Measurements from ENCODE around the gene SIRT7. TPM values are rescaled to one million over a fixed set of nuclear protein-coding genes. Genes with fewer than 3 reads are reported as not detected.

SIRT7 gene, protein sequence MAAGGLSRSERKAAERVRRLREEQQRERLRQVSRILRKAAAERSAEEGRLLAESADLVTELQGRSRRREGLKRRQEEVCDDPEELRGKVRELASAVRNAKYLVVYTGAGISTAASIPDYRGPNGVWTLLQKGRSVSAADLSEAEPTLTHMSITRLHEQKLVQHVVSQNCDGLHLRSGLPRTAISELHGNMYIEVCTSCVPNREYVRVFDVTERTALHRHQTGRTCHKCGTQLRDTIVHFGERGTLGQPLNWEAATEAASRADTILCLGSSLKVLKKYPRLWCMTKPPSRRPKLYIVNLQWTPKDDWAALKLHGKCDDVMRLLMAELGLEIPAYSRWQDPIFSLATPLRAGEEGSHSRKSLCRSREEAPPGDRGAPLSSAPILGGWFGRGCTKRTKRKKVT
- total RNA-seq: 57.2 and 58.6 TPM in 2 replicates

DNA sequence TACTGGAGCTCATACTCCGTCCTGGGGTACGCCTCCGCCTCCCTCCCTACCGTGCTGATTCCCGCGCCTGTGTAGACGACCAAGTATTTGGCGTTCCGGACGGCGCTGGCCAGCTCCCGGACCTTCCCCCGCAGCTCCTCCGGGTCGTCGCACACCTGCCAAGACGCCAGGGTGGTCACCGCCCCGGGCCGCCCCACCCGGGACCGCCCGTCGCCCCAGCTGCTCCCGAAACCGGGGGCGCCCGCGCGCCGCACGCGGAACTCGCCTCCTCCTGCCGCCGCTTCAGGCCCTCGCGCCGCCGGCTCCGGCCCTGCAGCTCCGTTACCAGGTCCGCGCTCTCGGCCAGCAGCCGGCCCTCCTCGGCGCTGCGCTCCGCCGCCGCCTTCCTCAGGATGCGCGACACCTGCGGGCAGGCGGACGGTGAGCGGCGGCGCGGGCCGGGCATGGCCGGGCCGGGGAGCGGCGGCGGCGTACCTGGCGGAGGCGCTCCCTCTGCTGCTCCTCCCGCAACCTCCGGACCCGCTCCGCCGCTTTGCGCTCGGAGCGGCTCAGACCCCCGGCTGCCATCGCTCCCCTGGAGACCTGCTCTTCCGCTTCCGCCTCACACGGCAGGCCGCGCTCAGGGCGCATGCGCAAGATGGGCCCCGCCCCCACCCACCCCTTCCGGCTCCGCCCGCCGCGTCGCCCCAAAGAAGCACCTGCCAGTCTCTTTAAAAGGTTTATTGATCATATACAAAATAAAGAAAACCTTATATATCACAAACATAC lies at the start of gene SIRT7:
TSS of gene SIRT7 (minus strand) at position 612 of the 768 bp plus-strand sequence. CDS start at position 567, 45 bp downstream.
- intact Hi-C loops (cut with micrococcal nuclease): no loop called here

GRCh38 chr17:81967244-81967532 lies 49.2 kb upstream of the SIRT7 start:
- intact Hi-C loops (cut with micrococcal nuclease): no loop called here

DNA sequence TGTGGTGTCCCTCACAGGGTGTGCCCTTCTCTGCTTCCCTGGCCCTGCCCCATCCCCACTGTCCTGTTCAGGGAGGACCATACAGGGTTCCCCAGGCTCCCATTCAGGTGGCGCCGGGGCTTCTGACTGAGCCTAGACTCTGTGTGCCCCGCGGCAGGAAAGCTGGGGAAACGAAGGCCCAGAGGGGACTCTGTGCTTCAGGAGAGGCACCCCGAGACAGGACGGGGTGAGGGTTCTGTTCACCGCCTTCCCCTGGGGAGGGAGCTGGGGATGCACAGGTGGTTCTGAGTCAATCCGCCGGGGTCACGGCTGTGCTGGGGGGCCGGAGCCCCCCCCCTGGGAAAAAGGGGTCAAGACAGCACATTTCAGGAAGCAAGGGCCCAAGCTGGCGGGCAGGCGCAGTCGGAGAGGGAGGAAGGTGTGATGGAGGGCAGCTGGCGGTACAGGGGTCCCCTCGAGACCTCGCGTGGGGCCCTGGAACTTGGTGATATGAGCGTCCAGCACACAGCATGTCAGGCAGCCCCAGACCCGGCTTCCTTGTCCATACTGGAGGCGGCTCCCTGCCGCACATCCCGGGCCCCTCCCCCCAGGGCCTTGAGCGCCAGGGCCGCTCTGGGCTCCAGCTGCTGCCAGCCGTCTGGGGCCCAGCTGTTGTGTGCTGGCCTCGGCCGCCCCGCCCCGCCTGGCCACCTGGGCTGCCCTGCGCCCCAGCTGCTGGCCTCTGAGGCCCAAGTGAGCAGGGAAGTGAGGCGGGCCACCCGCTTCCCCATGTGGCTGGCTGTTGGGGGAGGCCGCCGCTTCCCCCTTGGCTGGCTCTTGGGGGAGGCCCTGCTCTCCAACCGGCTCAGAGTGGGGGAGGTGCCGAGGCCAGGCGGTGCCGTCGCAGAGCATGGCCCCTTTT lies 48.6 kb upstream of the SIRT7 start:
- intact Hi-C loops (cut with micrococcal nuclease): no loop called here

GRCh38 chr17:81964081-81964849 lies 46.3 kb upstream of the SIRT7 start:
- intact Hi-C loops (cut with micrococcal nuclease): no loop called here

DNA sequence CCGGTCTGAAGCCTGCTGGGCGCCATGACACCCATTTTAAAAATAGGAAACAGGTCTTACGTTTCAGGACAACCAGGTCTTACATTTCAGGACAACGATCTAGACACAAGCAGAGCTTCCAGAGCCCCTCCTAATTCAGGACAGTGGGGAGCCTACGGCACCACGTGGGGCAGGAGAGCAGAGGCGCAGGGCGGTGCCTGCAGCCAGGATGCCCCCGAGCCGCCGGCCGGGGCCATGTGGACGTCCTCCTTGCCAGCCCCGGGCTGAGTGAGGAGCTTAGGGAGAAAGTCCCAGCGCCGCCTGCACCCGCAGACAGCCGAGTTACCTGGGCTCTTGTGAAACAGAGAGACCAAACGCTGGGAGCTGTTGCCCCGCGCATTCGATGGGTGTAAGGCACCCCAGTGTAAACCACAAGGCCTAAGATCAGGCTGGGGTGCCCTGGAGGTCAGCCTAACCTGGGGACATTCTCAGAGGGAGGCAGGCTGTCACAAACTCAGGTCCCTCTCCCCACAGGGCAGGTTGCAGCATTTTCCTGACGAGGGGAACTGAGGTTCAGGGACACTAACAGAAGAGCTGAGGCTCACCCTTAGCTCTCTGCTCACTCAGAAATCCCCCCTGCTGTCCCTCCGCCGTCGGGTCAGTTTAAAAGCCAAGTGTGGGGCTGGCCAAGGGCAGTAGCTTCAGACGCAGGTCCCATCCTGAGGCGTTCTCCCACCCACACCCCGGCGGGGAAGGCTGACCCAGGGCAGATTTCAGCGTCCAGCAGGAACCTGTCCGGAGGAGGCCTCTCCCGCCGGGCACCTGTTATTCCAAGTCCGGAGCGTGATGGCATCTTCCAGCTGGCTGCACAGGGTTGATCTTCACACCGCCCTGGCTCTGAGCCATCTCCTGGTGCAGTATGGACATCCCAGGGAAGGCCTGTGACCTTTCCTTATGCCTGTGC lies 44.8 kb upstream of the SIRT7 start:
- intact Hi-C loops (cut with micrococcal nuclease): no loop called here

DNA sequence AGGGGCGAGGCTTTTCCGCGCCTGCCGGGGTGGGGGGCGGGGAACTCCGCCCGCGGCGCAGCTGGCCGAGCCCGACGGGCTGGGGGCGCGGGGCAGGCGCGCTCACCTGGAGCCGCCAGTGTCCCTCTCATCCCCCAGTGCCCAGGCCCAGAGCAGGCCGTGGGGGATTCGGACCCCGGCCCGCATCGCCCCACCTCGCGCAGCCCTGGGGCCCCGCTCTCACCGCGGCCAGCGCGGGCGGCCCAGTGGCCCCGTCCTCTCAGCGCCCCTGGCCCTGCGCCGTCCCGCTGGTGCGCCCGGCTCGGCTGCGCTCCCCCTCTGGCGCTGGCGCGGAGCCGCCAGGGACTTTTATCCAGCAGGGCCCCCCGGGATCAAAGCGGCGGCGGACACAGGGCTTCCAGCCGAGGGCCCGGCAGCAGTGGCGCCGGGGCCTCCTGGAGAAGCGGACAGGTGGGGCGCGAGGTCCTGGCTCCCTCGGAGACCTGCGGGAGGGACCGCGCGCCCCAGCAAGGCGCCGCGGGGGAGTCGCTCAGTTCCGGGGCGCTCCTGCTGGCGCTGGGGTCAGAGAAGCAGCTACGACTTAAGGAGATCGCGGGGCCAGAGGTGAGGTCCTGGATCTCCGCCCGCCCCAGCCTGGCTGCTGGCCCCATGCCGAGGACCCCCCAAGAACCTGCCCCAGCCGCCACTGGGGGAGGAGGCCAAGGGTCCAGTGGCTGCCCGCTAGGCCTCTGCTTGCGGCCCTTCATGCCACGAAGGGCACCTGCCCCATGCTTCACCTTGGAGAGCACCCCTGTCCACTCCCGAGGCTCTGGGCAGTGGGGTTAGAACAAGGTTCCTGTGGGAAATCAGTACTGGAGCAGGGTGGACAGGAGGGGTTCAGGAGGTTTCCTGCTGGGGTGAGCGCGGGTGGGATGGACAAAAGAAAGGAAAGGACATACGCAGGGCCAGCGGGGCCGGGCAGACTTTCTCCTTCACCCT lies 43.8 kb upstream of the SIRT7 start:
- intact Hi-C loops (cut with micrococcal nuclease): no loop called here

GRCh38 chr17:81961087-81961511 lies 43.1 kb upstream of the SIRT7 start, which contains the start of gene NOTUM:
TSS of gene NOTUM (minus strand) at chr17:81961187. CDS start at chr17:81960909, 278 bp downstream.
- intact Hi-C loops (cut with micrococcal nuclease): no loop called here

GRCh38 chr17:81960130-81960958 lies 42.4 kb upstream of the SIRT7 start:
- intact Hi-C loops (cut with micrococcal nuclease): no loop called here

- intact Hi-C loops (cut with micrococcal nuclease): loop anchor here (1.0 kb wide), 1 partner anchor 62 kb away; no protein-coding TSS in a partner anchor
Measured at GRCh38 chr17:81959362-81960129, 41.6 kb upstream of the SIRT7 start.

DNA sequence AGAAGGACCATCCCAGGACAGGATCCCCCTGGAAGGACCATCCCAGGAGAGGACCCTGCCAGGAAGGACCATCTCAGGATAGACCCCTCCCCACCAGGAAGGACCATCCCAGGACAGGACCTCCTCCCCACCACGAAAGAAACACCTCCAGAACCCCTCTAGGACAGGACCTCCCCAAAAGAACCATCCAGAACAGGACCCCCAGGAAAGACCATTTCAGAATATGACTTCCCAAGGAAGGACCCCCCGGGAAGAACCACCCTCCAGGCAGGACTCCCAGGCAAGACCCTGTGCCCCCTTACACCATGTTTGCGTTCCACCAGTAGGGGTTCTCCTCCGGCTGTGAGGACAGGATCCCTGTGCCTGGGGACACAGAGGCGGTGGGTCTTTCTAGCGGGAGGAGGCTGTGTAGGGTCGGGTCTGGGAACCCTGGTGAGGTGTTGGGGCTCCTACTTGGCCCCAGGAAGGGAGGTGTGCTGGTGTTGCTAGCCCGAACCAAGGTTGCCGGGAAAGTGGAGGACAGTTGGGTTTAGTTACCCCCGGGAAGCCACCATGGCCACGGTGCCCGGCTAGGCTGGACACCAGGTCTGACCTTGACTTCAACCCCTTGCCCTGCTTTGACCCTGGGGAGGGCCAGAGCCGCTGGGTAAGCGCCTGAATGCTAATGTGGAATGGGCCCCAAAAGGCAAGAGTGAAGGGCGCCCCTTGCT lies 40.8 kb upstream of the SIRT7 start:
- intact Hi-C loops (cut with micrococcal nuclease): loop anchor here (1.0 kb wide), 1 partner anchor 63 kb away; no protein-coding TSS in a partner anchor

DNA sequence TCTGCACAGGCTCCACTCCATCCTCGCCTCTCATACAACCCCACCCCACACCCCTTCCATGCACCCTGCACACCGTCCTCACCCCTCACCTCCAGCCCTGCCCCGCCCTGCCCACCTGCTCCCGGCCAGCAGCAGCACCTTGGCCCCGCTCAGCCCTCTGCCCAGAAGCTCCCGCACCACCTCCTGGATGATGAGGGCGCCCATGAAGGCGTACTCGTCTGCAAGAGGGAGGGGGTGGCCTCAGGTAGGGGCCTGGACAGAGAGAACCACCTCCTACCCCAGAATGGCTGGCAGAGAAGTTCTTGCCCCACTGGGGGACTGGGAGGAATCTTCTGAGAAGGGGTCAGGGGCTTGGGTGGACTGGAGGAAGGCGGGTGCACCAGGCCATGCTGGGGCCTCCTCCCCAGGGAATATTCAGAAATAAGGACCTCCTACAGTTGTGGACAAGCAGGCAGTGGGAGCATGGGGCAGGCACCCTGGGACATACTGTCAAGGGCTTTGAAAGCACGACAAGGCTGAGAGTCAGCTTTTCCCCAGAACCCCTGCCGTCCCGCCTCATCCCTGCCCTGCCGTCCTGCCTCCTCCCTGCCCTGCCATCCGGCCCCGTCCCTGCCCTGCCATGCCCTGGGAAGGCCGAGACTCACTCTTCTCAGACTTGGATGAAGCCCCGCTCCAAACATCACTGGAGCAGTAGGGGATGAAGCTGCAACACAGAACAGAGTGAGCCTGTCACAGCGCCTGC lies 39.9 kb upstream of the SIRT7 start:
- intact Hi-C loops (cut with micrococcal nuclease): no loop called here

GRCh38 chr17:81956607-81957589 lies 38.9 kb upstream of the SIRT7 start:
- intact Hi-C loops (cut with micrococcal nuclease): no loop called here

DNA sequence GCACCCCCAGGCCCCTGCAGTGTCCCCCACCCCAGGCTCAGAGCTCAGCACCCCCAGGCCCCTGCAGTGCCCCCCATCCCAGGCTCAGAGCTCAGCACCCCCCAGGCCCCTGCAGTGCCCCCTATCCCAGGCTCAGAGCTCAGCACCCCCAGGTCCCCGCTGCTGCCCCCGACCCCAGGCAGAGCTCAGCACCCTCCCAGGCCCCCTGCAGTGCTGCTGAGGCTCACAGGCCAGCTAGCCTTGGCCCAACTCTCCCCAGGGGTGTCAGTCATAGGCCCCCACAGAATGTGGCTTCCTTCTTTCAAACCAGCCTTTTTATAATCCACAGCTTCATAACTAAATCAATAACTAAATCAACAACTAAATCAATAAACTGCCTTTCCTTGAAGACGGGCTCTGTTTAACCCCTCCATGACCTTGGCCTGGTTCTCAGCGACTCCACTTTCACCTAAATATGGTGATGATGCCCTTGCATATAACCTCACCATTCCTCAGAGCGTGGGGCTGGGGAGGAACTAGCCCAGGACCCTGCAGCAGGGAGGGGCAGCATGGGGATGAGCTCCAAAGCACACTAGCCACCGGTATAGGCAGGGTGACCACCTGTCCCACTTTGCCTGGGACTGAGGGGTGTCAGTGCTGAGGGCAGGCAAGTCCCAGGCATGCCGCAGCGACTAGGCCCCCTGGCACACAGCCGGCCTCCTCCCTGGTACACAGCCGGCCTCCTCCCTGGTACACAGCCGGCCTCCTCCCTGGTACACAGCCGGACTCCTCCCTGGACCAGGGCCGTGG lies 38.0 kb upstream of the SIRT7 start:
- intact Hi-C loops (cut with micrococcal nuclease): no loop called here
